GM18505 (cell line): Measurements from ENCODE around the gene FIP1L1.
A peak's percentile ranks its signal among the peaks of the same experiment; 100 is the strongest.
"Not testable (repeated sequence)": the region's sequence is repeated elsewhere in the genome, so short reads cannot be mapped to it uniquely, and the experiment has no call there.

Experiments used
- ATAC-seq: cut with Tn5 transposase; IDR thresholded peaks from one replicate; pipeline ENCODE4 v1.9.1; 2021; ENCODE audit not compliant: unreplicated experiment
- POLR2A ChIP-seq: IDR thresholded peaks from 4 replicates; pipeline ENCODE4 v1.6.1; 2011; ENCODE audit warnings: borderline replicate concordance; ENCODE audit not compliant: insufficient read depth, insufficient read length; ENCODE audit errors: extremely low read depth

The FIP1L1 gene

GRCh38 chr4:53431052-53431451 lies 53.6 kb downstream of the FIP1L1 start:
- no peak for TF ChIP-seq POLR2A
- ATAC-seq: no peak

- peak; percentile 73 for ATAC-seq
- no peak for TF ChIP-seq POLR2A
These were observed 55.3 kb downstream of the FIP1L1 start for GRCh38 chr4:53432528-53433424.

- no peak for ATAC-seq
- no peak for TF ChIP-seq POLR2A
These were observed 58.8 kb downstream of the FIP1L1 start for GRCh38 chr4:53436251-53436650.

GRCh38 chr4:53441564-53441963 lies 64.1 kb downstream of the FIP1L1 start:
- ATAC-seq: no peak
- TF ChIP-seq POLR2A: no peak

GRCh38 chr4:53444954-53445353 lies 67.5 kb downstream of the FIP1L1 start:
- TF ChIP-seq POLR2A: no peak
- ATAC-seq: no peak

GRCh38 chr4:53450773-53451172 lies 73.3 kb downstream of the FIP1L1 start:
- TF ChIP-seq POLR2A: no peak
- no peak for ATAC-seq

- no peak for TF ChIP-seq POLR2A
- ATAC-seq: no peak
These were observed 75.9 kb downstream of the FIP1L1 start for GRCh38 chr4:53453385-53453784.

- no peak for TF ChIP-seq POLR2A
- no peak for ATAC-seq
These were observed 78.3 kb downstream of the FIP1L1 start for GRCh38 chr4:53455766-53456165.

GRCh38 chr4:53456178-53456577 lies 78.7 kb downstream of the FIP1L1 start:
- no peak for ATAC-seq

GRCh38 chr4:53459548-53459947 lies 82.1 kb downstream of the FIP1L1 start:
- no peak for TF ChIP-seq POLR2A
- no peak for ATAC-seq

More at GRCh38 chr4:53456178-53456577, 78.7 kb downstream of the FIP1L1 start:
- TF ChIP-seq POLR2A: no peak

- ATAC-seq: no peak
- no peak for TF ChIP-seq POLR2A
These were observed 83.8 kb downstream of the FIP1L1 start for GRCh38 chr4:53461244-53461643.

GRCh38 chr4:53463340-53463739 lies 85.9 kb downstream of the FIP1L1 start:
- TF ChIP-seq POLR2A: no peak
- ATAC-seq: no peak

GRCh38 chr4:53465281-53465680 lies 87.8 kb downstream of the FIP1L1 start:
- no peak for TF ChIP-seq POLR2A
- ATAC-seq: no peak

GRCh38 chr4:53465891-53466290 lies 88.5 kb downstream of the FIP1L1 start:
- no peak for TF ChIP-seq POLR2A
- no peak for ATAC-seq

GRCh38 chr4:53466576-53466975 lies 89.1 kb downstream of the FIP1L1 start:
- ATAC-seq: not testable (repeated sequence)

GRCh38 chr4:53476232-53477037 lies 99.0 kb downstream of the FIP1L1 start:
- no peak for ATAC-seq
- no peak for TF ChIP-seq POLR2A
